C4-2B (cell line): ENCODE data around the gene ME3.

Experiments
- H3K27ac ChIP-seq: fragments of 450-650 bp; 2 replicates; pipeline ENCODE4 v1.5.1; 2017
- CTCF ChIP-seq: fragments of 450-650 bp; conservative IDR thresholded peaks from 2 replicates; pipeline ENCODE4 v1.5.1; 2017; ENCODE audit warnings: mild to moderate bottlenecking
- ZFX ChIP-seq: fragments of 450-650 bp; IDR thresholded peaks from 2 replicates; pipeline ENCODE4 v1.6.1; 2017

ME3 gene

GRCh38 chr11:86415026-86415425, 257.4 kb downstream of the ME3 start:
- no peak overlapping the region for H3K27ac ChIP-seq
- no peak for TF ChIP-seq CTCF
- TF ChIP-seq ZFX, result no peak

GRCh38 chr11:86414032-86414431, 258.4 kb downstream of the ME3 start:
- H3K27ac ChIP-seq, result no peak overlapping the region
- TF ChIP-seq ZFX (no peak), CTCF (no peak)

GRCh38 chr11:86408845-86409244, 263.6 kb downstream of the ME3 start:
- TF ChIP-seq ZFX (no peak), CTCF (peak; percentile 38)
- no peak overlapping the region for H3K27ac ChIP-seq

- no peak overlapping the region for H3K27ac ChIP-seq
- TF ChIP-seq ZFX, result no peak
- TF ChIP-seq CTCF, result no peak
Observed at GRCh38 chr11:86403458-86403857, 269.0 kb downstream of the ME3 start.

GRCh38 chr11:86398106-86398505, 274.3 kb downstream of the ME3 start:
- TF ChIP-seq ZFX (no peak), CTCF (no peak)
- H3K27ac ChIP-seq, result no peak overlapping the region

- TF ChIP-seq CTCF (no peak), ZFX (no peak)
- H3K27ac ChIP-seq, result no peak overlapping the region
Observed at GRCh38 chr11:86397351-86397750, 275.1 kb downstream of the ME3 start.

- TF ChIP-seq CTCF (no peak), ZFX (no peak)
- H3K27ac ChIP-seq, result no peak overlapping the region
Observed at GRCh38 chr11:86396396-86396795, 276.0 kb downstream of the ME3 start.
